ENCODE measurements around the gene NFYB.

- TF ChIP-seq CTCF (IDR thresholded peaks at IDR 0.05; ENCODE audit: low read length) (no peak), EZH2 (IDR thresholded peaks at IDR 0.05; ENCODE audit: borderline replicate concordance, low read length) (no peak)
Observed at GRCh38 chr12:104126548-104126947, 11.5 kb downstream of the NFYB start.
